GM19397 (cell line): ENCODE measurements around the gene VPS45.
A peak's percentile ranks its signal among the peaks of the same experiment; 100 is the strongest.
"Not testable (repeated sequence)": the region's sequence is repeated elsewhere in the genome, so short reads cannot be mapped to it uniquely, and the experiment has no call there.

ENCODE experiments used
- ATAC-seq: cut with Tn5 transposase; IDR thresholded peaks from one replicate; pipeline ENCODE4 v1.9.1; 2021; ENCODE audit warnings: mild to moderate bottlenecking, moderate library complexity; ENCODE audit not compliant: unreplicated experiment

VPS45 gene

DNA sequence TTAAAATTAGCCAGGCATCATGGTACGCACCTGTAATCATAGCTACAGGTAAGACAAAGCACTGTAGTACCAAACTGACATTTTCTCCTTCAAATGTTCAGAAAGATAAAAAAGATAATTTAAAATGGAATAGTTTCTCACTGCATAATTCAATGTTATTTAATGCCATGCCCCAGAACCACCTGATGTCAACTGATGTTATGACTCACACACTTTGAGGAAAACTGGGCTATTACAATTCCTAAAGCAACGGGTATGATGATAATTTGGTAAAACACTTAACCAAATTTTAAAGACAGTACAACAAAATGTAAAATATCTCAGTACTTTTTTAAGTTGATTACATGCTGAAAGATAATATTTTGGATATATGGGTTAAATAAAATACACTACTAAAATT, 59.2 kb downstream of the VPS45 start:
- ATAC-seq = no peak

DNA sequence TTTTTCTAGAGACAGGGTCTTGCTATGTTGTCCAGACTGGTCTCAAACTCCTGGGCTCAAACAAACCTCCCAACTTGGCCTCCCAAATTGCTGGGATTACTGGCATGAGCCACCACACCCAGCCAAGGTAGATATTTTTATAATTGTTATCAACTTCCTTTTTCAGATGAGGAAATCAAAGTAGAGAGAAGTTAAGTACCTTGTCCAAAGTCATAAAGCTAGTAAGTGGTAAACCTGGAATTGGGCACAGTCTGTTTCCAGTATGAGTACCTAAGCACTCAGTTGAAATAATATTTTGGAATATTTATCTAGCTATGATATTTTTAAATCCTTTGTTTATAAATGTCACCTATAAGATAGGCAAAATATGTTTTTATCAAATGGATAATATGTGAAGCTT, 59.9 kb downstream of the VPS45 start:
- ATAC-seq = no peak

DNA sequence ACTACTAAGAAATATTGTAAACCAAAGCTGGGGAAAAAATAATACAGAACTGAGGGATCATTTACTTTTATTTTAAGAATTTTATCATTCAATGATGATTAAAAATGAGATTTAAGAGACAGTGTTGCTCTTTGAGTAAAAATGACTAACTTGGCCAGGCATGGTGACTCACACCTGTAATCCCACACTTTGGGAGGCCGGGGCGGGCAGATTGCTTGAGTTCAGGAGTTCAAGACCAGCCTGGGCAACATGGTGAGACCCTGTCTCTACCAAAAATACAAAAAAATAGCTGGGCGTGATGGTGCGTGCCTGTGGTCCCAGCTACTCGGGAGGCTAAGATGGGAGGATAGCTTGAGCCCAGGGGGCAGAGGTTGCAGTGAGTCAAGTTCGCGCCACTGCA, 60.3 kb downstream of the VPS45 start:
- no peak for ATAC-seq

DNA sequence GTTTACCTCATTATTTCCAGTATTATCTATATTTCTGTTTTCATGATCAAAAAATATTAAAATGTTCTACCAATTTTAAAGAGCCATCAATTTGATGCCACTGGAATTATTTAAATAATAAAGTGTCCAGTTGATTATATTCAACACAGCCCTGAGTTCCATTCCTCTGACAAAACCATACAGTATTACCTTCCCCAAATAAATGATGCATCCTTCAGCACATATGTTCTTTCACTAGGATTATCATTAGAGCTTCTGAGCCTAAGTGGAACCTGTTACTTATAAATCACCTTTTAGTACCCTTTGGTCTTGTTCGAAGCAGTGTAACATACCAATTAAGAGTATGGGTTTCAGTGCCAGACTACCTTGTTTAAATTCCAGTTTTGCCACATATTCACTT, 64.8 kb downstream of the VPS45 start:
- no peak for ATAC-seq

DNA sequence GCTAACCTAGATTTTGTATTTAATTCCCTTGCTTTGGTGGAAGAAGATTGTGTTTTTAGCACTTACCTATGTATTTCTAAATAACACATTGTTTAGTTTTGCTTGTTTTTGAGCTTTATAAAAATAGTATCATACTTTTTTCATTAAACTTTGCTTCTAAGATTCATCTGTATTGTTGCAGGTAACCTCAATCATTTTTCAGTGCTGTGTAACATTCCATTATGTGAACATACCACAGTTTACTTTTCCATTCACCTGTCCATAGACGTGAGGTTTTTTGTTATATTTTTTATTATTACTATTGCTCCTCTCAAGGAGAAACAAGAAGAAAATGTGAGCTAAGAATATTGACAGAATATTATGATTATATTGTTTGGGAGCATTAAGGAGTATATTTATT, 67.0 kb downstream of the VPS45 start:
- no peak for ATAC-seq

DNA sequence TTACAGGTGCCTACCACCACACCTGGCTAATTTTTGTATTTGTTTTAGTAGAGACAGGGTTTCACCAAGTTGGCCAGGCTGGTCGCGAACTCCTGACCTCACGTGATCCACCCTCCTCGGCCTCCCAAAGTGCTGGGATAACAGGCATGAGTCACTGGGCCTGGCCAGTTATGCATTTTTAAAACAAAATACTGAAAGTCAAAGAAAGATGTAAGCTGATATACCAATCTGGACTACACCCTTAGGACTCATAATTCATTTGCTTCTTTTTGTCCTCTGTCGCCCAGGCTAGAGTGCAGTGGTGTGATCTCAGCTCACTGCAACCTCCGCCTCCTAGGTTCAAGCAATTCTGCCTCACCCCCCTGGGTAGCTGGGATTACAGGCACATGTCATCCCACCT, 67.8 kb downstream of the VPS45 start:
- not testable (repeated sequence) for ATAC-seq

DNA sequence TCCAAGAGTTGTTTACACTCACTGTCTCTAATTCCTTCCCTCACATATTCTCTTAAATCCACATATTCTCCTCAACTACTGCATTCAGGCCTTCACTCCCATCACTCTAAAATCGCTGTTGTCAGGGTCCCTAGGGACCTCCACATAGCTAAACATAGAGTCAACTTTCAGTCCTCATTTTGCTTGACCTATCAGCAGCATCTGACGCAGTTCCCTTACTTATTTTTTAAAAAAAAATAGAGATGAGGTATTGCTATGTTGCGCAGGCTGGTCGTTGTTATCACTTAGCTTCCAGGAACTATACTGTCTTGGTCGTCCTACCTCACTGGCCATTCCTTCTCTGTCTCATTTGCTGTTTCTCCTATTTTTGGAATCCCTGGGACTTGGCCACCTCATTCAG, 70.5 kb downstream of the VPS45 start:
- no peak for ATAC-seq

DNA sequence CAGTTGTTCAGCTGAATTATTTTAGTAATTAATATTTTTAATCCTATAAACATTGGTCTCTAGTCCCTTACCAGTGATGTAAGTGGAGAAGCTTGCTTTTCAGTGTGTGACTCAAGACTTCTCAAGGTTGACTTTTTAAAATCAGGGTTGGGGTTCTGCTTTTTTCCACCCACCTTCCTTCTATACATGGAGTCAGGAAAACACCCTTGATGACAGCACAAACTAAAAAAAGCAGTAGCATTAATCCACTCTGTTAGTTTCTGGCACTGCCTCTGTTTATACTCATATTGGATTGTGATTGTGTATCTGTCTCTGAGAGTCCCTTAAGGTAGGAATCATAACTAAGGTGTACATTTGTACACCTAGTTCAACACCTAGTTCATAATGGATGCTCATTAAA, 73.9 kb downstream of the VPS45 start:
- ATAC-seq = no peak

DNA sequence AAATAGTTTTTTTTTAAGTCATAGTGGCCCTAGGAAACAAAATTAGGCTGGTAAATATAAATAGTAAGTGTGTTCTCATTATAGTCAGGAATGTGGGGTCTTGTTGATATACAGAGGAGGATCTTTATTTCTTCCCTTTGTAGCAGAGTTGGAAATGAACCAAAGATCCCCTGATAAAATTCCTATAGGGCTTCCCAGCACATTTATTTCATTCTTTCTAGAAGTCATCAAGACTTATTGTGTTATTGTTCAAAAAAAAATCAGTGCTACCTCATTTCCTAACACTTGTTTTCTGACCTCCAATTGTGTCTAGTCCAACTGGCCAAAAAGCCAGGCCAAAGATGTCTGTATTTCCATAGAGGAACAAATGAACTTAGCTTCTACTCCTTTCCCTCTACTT, 74.5 kb downstream of the VPS45 start:
- no peak for ATAC-seq

DNA sequence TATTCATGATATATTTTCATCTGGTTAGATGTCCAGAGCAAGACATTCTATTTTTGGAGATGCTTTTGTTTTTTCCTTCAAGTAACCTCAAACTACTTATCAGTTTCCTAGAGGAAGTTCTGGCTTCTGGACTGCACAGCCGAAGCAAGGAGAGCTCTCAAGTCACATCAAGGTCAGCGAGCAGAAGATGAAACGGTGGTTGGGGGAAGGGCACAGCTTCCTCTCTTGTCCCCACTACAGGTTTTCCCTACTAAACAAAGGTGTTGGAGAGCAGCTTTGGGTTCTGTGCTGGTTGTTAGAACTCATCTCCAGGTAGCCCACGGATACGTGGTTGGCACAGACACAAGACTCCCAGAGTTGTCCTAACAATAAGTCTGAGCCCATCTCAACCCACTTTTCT, 77.0 kb downstream of the VPS45 start:
- ATAC-seq = no peak

DNA sequence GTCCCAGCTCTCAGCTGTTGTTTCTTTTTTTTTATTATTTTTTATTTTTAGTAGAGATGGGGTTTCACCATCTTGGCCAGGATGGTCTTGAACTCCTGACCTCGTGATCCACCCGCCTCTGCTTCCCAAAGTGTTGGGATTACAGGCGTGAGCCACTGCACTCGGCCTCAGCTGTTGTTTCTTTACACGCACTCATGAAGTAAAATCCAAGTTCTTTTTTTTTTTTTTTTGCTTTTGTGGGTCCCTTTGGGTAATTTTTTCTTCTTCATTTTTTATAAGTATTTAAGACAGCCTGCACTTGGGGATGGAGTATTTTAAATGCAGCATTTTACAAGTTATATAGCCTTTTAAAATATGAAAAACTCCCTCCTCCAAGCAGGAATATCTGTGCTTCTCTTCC, 78.4 kb downstream of the VPS45 start:
- ATAC-seq = not testable (repeated sequence)

DNA sequence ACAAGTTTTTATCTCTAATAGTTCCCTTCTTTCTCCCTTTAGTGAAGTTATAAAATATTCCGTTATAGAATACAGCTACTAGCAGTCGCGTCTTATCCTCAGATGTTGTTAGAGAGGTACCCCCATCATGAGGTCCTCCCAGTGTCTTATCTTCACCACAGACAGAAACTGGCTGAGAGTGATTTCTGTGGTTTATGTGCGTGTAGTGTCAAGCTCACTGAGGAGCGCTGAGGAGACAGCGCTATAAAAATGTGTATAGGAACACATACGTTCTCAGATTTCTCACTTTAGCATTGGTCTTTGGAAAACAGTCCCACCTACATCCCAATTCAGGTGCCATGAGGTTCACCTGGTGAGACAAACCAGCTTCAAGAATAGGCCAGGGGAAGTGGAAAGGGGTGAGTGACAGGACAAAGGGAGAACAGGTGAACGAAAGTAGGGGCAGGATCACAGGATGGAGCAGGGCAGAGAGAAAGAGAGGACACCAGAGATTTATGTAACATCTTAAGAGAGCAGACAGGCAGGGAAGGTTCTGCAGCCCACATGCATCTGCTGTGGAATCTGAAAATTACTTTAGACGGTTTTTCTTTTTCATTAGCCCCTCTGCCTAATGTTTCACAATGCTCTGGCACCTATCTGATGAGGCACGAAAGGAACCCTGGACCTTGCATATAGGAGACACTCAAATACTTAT, 79.4 kb downstream of the VPS45 start:
- no peak for ATAC-seq

DNA sequence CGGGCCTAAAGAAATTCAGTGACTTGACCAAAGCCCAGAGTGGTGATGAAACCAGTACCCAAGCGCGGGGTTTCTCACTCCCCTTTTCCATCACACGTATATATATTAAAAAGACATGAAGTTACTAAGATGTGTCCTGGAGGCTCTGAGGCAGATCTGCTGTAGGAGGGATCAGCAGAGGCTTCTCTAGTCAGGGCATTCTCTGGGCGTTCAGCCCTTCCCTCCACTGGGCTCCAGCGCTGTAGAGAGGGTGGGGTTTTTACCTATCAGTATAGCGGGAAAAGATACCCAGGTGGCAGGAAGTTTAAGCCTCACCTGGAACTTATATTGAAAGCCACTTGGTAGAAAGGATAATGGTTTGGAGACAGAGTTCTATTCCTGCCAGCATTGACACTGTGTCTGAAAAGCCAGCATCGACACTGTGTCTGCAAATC, 81.3 kb downstream of the VPS45 start:
- no peak for ATAC-seq

DNA sequence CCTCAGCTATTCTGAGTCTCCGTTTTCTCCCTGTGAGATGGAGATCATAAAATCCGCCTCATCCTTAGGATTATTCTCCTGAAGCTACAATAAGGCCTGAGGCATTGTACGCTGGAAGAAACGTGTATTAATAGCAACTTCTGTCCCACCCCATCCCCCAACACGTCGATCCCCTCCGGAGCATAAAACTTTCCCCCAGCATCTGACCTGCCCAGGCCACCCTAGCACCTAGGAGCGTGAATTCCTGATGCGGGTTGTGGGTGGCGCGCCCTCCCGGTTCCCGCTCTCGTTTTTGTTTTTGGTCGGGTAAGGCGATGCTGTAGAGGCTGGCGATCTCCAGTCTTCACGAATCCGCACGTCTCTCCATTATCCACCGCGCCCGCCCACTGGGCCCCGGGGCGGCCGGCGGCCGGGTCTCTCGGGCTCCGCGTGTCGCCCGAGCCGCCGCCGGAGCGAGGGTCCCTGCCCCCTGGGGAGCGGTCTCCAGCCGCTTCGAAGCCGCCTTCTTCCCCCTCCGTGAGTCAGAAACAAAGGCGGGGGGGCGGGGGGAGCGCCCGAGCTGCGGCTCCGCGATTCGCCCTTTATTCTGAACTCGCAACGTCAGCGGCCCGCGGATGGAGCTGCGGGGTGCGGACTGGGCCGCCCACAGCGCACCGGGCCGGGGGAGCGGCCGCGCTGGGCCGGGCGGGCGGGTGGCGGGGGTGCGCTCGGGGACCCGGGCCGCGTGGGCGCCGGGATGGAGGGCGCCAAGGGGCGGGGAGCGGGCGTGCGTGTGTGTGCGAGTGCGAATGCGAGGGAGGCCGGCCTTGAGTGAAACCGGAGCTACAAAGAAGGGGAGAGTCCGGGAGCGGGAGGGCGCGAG, 81.9 kb downstream of the VPS45 start, which contains the start of gene PLEKHO1:
TSS of gene PLEKHO1 (plus strand) at position 646 of the 862 bp plus-strand sequence. CDS start 342 bp downstream, outside the sequence.
- peak; percentile 54 for ATAC-seq

DNA sequence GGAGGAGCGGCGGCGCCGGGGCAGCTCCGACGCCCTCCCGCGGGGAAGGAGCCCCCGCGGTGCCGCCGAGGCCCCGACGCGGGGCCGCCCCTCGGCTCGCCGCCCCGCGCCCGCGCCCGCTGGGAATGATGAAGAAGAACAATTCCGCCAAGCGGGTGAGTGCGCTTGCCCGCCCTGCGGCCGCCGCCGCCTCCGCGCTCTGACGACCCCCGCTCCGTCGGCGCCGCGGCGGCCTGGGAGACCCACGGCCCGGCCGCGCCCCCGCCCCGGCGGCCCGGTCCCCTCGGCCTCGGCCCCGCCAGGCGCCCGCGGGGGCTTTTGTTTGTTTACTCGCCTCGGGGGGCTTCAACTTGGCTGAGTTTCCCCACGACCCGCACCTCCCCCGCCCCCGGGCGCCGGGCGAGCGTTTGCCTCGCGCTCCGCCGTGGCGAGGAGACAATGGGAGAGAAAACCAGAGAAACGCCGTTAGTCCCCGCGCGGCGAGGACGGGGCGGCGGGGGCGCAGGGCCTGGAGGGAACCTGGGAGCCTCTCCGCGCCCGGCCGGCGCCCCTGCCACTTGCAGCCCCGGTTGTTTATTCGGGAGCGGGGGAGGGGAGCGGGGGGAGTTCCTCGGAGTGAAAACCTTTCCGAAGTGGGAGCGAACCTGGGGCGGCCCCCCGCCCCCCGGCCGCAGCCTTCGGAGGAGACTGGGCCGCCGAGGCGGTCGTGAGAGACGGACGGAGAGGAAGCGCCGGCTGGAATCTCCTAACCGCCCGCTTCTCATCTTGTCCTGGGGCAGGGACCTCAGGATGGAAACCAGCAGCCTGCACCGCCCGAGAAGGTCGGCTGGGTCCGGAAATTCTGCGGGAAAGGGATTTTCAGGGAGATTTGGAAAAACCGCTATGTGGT, 82.8 kb downstream of the VPS45 start:
- ATAC-seq = peak; percentile 21

DNA sequence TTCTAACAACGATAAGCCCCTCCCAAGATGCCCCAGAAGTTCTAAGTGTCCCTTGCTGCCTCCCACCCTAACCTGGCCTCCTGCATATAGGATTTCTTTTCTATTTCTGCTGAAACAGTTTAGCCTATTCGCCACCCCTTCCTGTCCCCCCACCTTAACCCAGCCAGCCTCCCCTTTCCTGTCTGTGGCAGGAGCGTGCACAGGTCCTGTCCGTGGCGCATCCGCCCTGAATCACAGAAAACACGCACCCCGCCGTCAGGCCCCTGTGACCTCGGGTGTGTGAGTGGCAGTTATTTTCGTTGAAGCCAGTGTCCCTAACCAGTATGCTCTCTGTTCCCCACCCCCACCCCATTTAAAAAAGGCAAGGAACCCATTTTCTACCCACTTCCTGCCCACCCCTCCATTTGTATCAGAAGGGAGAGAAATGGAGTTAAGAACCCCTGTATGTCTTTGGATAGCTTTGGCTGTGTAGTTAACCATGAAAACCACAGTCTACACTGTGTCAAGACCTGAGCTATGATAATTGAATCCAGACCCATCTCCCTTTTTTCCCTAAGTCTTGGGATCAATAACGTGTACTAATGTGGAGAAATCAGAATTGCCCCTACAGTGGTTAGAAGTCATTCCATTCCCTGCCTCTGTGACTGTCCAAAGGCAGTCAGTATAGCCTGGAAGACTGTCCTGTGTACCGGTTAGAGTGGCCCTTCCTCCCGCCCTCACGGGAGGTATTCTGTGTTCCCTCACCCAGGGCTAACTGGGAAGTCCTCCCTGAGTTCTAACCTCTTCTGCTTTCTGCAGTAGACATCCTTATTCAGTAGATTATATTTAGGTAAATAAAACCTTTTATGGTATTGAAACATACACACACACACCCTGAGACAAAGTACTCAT, 84.0 kb downstream of the VPS45 start:
- ATAC-seq = no peak

DNA sequence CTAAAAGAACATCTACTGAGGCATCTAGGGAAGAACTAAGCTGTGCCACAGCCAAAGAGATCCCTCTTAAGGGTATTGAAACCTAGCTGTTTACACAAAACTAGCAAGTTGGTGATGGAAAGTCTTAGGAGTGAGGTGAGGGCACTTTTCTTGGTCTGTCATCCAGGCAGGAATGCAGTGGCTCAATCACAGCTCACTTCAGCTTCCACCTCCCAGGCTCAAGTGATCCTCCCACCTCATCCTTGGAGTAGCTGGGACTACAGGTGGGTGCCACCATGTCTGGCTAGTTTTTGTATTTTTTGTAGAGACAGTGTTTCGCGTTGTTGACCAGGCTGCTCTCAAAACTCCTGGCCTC, 84.6 kb downstream of the VPS45 start:
- ATAC-seq = no peak

DNA sequence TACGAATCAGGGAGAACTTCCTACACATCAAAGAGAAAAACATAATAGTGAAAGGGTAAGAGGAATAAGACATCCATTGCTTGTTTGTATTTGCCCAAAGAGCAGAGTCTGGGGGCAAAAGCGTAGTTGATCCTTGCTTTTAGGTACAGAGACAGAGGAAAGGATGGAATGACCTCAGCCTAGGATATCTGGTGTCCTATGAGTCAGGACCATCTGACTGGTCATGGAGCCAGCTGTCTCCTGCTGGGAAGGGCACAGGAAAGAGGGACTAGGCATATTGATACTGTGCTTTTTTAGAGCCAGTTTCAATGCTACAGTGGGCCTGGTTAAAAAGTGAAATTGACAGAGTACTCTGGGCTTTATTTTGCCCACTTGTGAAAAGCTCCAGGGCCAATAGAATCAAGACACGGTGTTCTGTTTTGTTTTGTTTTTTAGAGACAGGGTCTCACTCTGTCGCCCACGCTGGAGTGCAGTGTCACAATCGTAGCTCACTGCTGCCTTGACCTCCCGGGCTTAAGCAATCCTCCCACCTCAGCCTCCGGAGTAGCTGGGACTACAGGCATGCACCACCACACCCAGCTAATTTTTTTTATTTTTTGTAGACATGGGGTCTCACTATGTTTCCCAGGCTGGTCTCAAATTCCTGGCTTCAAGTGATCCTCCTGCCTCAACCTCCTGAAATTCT, 85.3 kb downstream of the VPS45 start:
- no peak for ATAC-seq

DNA sequence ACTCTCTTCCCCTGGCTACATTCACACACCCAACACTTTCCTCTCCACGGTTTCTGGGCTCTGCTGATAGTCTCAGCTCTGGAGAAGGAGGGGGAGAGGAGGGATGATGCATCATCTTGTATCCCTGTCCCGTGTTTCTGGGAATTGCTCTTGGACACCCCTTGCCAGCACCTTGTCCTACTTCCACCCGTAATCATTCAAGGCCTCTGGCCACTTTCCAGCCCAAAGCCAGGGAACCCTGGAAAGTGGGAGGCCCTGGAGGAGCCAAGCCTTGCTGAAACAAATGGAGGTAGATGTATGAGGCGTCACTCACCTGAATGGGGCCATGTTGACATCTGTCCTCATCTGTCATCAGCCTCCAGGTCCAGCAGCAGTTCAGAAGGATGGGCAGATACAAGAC, 86.6 kb downstream of the VPS45 start:
- ATAC-seq = no peak
